Panc1 (cell line): ENCODE results near the gene MDC1.

Experiments used
- CTCF ChIP-seq: fragments of 450-650 bp; IDR thresholded peaks from 2 replicates; pipeline ENCODE4 v1.5.1; 2017; ENCODE audit warnings: mild to moderate bottlenecking
- POLR2AphosphoS5 ChIP-seq: IDR thresholded peaks from 2 replicates; pipeline ENCODE4 v1.6.1; 2012; ENCODE audit warnings: mild to moderate bottlenecking, low read depth, low read length, moderate library complexity
- REST ChIP-seq, 2 experiments: IDR thresholded peaks; 2 replicates each; pipeline ENCODE4 v1.6.1; 2011 to 2012; ENCODE audit warnings: low read depth in 2 of 2, control low read depth in 1 of 2, low read length in 1 of 2, mild to moderate bottlenecking in 1 of 2, moderate library complexity in 1 of 2; ENCODE audit not compliant: insufficient read depth in 1 of 2
- SIN3A ChIP-seq: IDR thresholded peaks from 2 replicates; pipeline ENCODE4 v1.6.1; 2012; ENCODE audit warnings: low read depth, mild to moderate bottlenecking, low read length, moderate library complexity, borderline replicate concordance; ENCODE audit not compliant: insufficient read depth

DNA sequence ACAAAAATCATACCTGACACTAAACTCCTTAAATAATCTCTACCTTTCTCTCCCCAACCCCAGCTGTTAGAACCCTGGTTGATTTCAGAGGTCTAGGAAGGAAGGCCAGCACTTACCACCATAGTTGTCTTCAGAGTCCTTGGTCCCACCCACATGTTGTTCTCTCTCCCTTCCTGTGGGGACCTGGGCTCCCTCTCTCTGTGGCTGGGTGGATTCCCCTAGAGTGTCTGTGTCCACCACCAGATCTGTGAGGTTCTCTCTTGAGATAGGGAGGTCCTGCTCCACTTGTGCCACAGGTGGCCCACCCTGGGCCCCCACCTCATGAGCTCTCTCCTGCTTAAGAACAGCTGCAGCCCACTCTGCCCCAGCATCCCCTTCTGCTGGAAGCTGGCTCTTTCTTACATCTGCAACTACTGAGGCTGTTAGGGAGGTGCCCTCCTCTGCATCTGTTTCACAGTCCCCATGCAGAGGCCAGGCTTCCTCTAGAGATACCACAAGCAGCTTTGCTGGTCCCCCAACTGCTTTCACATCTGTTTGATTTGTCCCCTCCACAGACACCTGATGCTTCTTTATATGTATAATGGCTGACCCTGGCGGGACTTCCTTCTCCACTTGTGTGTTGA is 5.2 kb downstream of the MDC1 start:
- TF ChIP-seq CTCF (no peak), SIN3A (no peak), POLR2AphosphoS5 (no peak), REST (IDR thresholded peaks at IDR 0.05; ENCODE audit: insufficient read depth in 1 of 2, low read depth in 2 of 2, low read length in 1 of 2) (no peak)
